HepG2 (cell line): ENCODE measurements around the gene APBB3. TPM values are rescaled to one million over a fixed set of nuclear protein-coding genes. Genes with fewer than 3 reads are reported as not detected.

Source experiments
- ATAC-seq: fragments of 200-7000 bp; cut with Tn5 transposase; 3 replicates; pipeline ENCODE4 v1.9.1; 2020; ENCODE audit warnings: mild to moderate bottlenecking, moderate library complexity
- BruUV-seq: library from RNA; stranded (reverse); fragments of 400-500 nt; replicated peaks from 2 replicates; lab custom pipeline; 2021; lab: Mats Ljungman, UMichigan
- CTCF ChIA-PET: fragments of 300-600 bp; formaldehyde crosslinking; extraction: SDS; loops from one replicate; lab custom pipeline; 2021; ENCODE audit warnings: low total read pairs, inconsistent platforms, low intra/inter-chr PET ratio; lab: Yijun Ruan, JAX
- POLR2A ChIA-PET: fragments of 350-600 bp; sonication (Branson Sonifier 250); formaldehyde crosslinking; loops from one replicate; lab custom pipeline; 2020; ENCODE audit warnings: antibody characterized with exemption, inconsistent platforms; lab: Yijun Ruan, JAX
- DNase-seq: peaks from one replicate; pipeline ENCODE4 v3.0.0-alpha.2; 2015; ENCODE audit warnings: low spot score
- FAIRE-seq: peaks from 3 replicates; lab custom pipeline; 2011; peaks lifted over from hg19 to GRCh38; lab: Jason Lieb, UNC
- H2AFZ ChIP-seq: one replicate; pipeline ENCODE4 v1.6.1; 2011; ENCODE audit warnings: low read length, inconsistent platforms
- H3K27ac ChIP-seq: fragments of 300-600 bp; 3 replicates; pipeline ENCODE4 v1.8.0; 2011; ENCODE audit warnings: mixed run types, mild to moderate bottlenecking, mixed read lengths, low read length, inconsistent platforms; ENCODE audit not compliant: insufficient read depth; ENCODE audit errors: extremely low read length
- H3K27me3 ChIP-seq, 2 experiments: fragments of 200-600 bp in 1 of 2; 2 replicates in 1 of 2; 3 replicates in 1 of 2; pipeline versions ENCODE4 v1.6.0 to v1.8.0; 2011; ENCODE audit warnings: low read length in 2 of 2, mild to moderate bottlenecking in 2 of 2, moderate library complexity in 2 of 2, inconsistent platforms in 1 of 2; ENCODE audit not compliant: insufficient read depth in 2 of 2, control insufficient read depth in 1 of 2
- H3K36me3 ChIP-seq, 2 experiments: fragments of 200-600 bp in 1 of 2; replicated peaks in 1 of 2; 2 replicates in 1 of 2; 3 replicates in 1 of 2; pipeline versions ENCODE4 v1.5.1 to v1.8.0; 2011; ENCODE audit warnings: low read length in 2 of 2, inconsistent platforms in 1 of 2; ENCODE audit not compliant: insufficient read depth in 2 of 2, control insufficient read depth in 1 of 2
- H3K4me1 ChIP-seq: 2 replicates; pipeline ENCODE4 v1.5.1; 2012; ENCODE audit warnings: low read length, inconsistent platforms; ENCODE audit not compliant: insufficient read depth
- H3K4me2 ChIP-seq: 2 replicates; pipeline ENCODE4 v1.6.0; 2011; ENCODE audit warnings: low read depth, low read length, inconsistent platforms
- H3K4me3 ChIP-seq, 3 experiments: fragments of 200-600 bp in 1 of 3; sonication (generic), shearing (Covaris generic) in 1 of 3; replicated peaks in 1 of 3; 2 replicates each; pipeline ENCODE4 v1.5.1; 2011 to 2016; ENCODE audit warnings: low read length in 3 of 3, inconsistent platforms in 2 of 3, low read depth in 2 of 3, mild to moderate bottlenecking in 2 of 3, control low read depth in 1 of 3, mixed read lengths in 1 of 3; ENCODE audit not compliant: insufficient read depth in 1 of 3
- H3K79me2 ChIP-seq: one replicate; pipeline ENCODE4 v1.6.1; 2011; ENCODE audit warnings: low read length, inconsistent platforms; ENCODE audit not compliant: insufficient read depth
- H3K9ac ChIP-seq: 2 replicates; pipeline ENCODE4 v1.6.0; 2011; ENCODE audit warnings: mild to moderate bottlenecking, low read depth, low read length, inconsistent platforms; ENCODE audit not compliant: insufficient read depth
- H3K9me3 ChIP-seq: 2 replicates; pipeline ENCODE4 v1.5.1; 2012; ENCODE audit warnings: mild to moderate bottlenecking, low read length
- H4K20me1 ChIP-seq: 2 replicates; pipeline ENCODE4 v1.6.0; 2011; ENCODE audit warnings: inconsistent platforms, mild to moderate bottlenecking, low read length, moderate library complexity; ENCODE audit not compliant: insufficient read depth
- HDAC1 ChIP-seq: sonication (generic); formaldehyde crosslinking; IDR thresholded peaks from 2 replicates; pipeline ENCODE4 v1.5.1; 2020; ENCODE audit warnings: mild to moderate bottlenecking, missing genetic modification reagents
- MBNL3 ChIP-seq: fragments of 250-450 bp; sonication (Bioruptor Pico); conservative IDR thresholded peaks from 2 replicates; pipeline ENCODE4 v1.8.0; 2022; ENCODE audit warnings: mild to moderate bottlenecking, inconsistent platforms
- RBAK ChIP-seq: sonication (generic); formaldehyde crosslinking; IDR thresholded peaks from 2 replicates; pipeline ENCODE4 v1.5.1; 2020; ENCODE audit warnings: mild to moderate bottlenecking, missing genetic modification reagents
- SALL1 ChIP-seq: sonication (generic); formaldehyde crosslinking; IDR thresholded peaks from 2 replicates; pipeline ENCODE4 v1.8.0; 2022; ENCODE audit warnings: mild to moderate bottlenecking, missing genetic modification reagents
- SKI ChIP-seq: fragments of 450-650 bp; IDR thresholded peaks from one replicate; pipeline ENCODE4 v1.6.1; 2018; ENCODE audit warnings: mild to moderate bottlenecking; ENCODE audit not compliant: partially characterized antibody
- SMYD3 ChIP-seq: sonication (generic); formaldehyde crosslinking; IDR thresholded peaks from 2 replicates; pipeline ENCODE4 v1.8.1; 2023; ENCODE audit warnings: mild to moderate bottlenecking, missing genetic modification reagents
- TEAD2 ChIP-seq: sonication (generic); formaldehyde crosslinking; IDR thresholded peaks from 2 replicates; pipeline ENCODE4 v1.9.0; 2021; ENCODE audit warnings: missing genetic modification reagents
- TEAD3 ChIP-seq: optimal IDR thresholded peaks from 2 replicates; pipeline ENCODE3; 2016; ENCODE audit warnings: borderline replicate concordance
- ZNF30 ChIP-seq: sonication (generic); formaldehyde crosslinking; IDR thresholded peaks from 2 replicates; pipeline ENCODE4 v1.5.0; 2020; ENCODE audit warnings: mild to moderate bottlenecking, missing genetic modification reagents
- ZNF7 ChIP-seq: IDR thresholded peaks from 2 replicates; pipeline ENCODE4 v1.6.1; 2016; ENCODE audit warnings: missing biosample characterization, missing genetic modification reagents
- ZNF768 ChIP-seq: sonication (generic); formaldehyde crosslinking; IDR thresholded peaks from 2 replicates; pipeline ENCODE4 v1.4.0; 2020; ENCODE audit warnings: missing genetic modification reagents
- ZNF776 ChIP-seq: sonication (generic); formaldehyde crosslinking; IDR thresholded peaks from 2 replicates; pipeline ENCODE4 v1.4.0; 2020; ENCODE audit warnings: mild to moderate bottlenecking, missing genetic modification reagents
- WGBS: methylation state at CpG from one replicate; pipeline ENCODE4 v1.1.6; 2017; ENCODE audit warnings: low lambda C conversion rate; 5-methylcytosine and 5-hydroxymethylcytosine counted together
- in situ Hi-C: cut with HindIII; loops from 2 replicates; pipeline ENCODE4 v1.10.0; 2017; ENCODE audit warnings: low pct_unique_long_range_greater_than_20kb; ENCODE audit not compliant: extremely low pct_ligation_motif_present
- intact Hi-C: fragments of 100-400 bp; cut with micrococcal nuclease; formaldehyde crosslinking; loops from one replicate; pipeline ENCODE4 v1.10.0; 2022; ENCODE audit not compliant: unreplicated experiment
- polyA plus RNA-seq, 8 experiments: library from polyadenylated mRNA; depleted of rRNA in 3 of 8; stranded (reverse) in 7 of 8; unstranded in 1 of 8; fragments of >200 nt; fragmentation: Illumina TruSeq in 4 of 8; extraction: Trizol in 4 of 8; gene quantifications; 2 replicates each; pipeline versions ENCODE4 v1.2.1 to v1.2.3, GENCODE V29; 2011 to 2016; ENCODE audit warnings: low read depth in 4 of 8, missing spikeins in 1 of 8, mixed read lengths in 1 of 8; ENCODE audit not compliant: insufficient read depth in 1 of 8
- total RNA-seq, 5 experiments: library from RNA; depleted of rRNA; stranded (reverse); fragments of >200 nt; fragmentation: Illumina TruSeq; extraction: Trizol; gene quantifications; 2 replicates each; pipeline ENCODE4 v1.2.3, GENCODE V29; 2016; ENCODE audit warnings: low read depth in 1 of 5
- TF ChIP-seq, protein P1 (sequence below): sonication (generic); formaldehyde crosslinking; IDR thresholded peaks from 2 replicates; pipeline ENCODE4 v1.8.0; 2022; ENCODE audit warnings: low read depth, missing genetic modification reagents
- TF ChIP-seq, protein P2 (sequence below): sonication (generic); formaldehyde crosslinking; conservative IDR thresholded peaks from 2 replicates; pipeline ENCODE4 v1.4.0; 2020; ENCODE audit warnings: mild to moderate bottlenecking, missing genetic modification reagents, moderate library complexity
- TF ChIP-seq, protein P3 (sequence below): sonication (generic); formaldehyde crosslinking; IDR thresholded peaks from 2 replicates; pipeline ENCODE4 v1.5.1; 2020; ENCODE audit warnings: mild to moderate bottlenecking, missing genetic modification reagents, borderline replicate concordance
- TF ChIP-seq, protein P4 (sequence below): sonication (generic); formaldehyde crosslinking; IDR thresholded peaks from 2 replicates; pipeline ENCODE4 v1.8.0; 2022; ENCODE audit warnings: missing genetic modification reagents, low read depth, mild to moderate bottlenecking, borderline replicate concordance

The APBB3 gene
- total and polyA plus RNA-seq, 2 of the 13 experiments (the other 11 are each of a cell fraction or from before 2014, with no cell fraction given) = 0.38 to 0.78 TPM

DNA sequence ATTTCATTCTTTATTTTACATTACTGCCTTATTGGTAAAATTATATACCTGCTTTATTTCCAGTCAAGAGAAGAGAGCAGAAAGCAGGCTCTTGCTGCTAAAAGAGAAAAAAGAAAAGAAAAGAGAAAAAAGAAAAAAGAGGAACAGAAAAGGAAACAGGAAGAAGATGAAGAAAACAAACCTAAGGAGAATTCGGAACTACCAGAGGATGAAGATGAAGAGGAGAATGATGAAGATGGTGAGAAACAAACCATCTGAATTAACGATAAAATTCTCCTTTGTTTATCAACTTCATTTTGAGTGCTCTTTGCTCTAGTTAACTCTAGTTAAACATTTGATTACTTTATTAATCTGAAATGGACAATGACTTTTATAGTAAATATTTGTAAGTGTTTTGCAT, 40.4 kb downstream of the APBB3 start:
- ATAC-seq (no peak), DNase-seq (no peak), FAIRE-seq (no peak)
- no peak overlapping the region for H3K4me3 ChIP-seq
- in situ Hi-C loops = no loop called here
- H3K9me3 ChIP-seq = no peaks in the 10 kb centered on the region
- intact Hi-C loops = no loop called here
- no peak overlapping the region for H3K4me2 ChIP-seq
- BruUV-seq = no TSS peak
- no peak overlapping the region for H3K9ac ChIP-seq
- no peak overlapping the region for H2AFZ ChIP-seq
- ChIA-PET POLR2A (no interaction called here), CTCF (no interaction called here)
- peaks cover 16 to 51% of the 10 kb centered on the region in 2 experiments for H3K36me3 ChIP-seq
- WGBS = 96% methylated on average over 2 of the region's 2 CpGs
- H3K79me2 ChIP-seq = no peaks in the 10 kb centered on the region
- H3K27ac ChIP-seq = no peak overlapping the region
- H4K20me1 ChIP-seq = no peaks in the 10 kb centered on the region
- H3K4me1 ChIP-seq = no peaks in the 10 kb centered on the region
- H3K27me3 ChIP-seq = no peaks in the 10 kb centered on the region
- TF ChIP-seq MBNL3 = no peak
- no peak for TF ChIP-seq SMYD3 (CRISPR knock-in tag)
- no peak for TF ChIP-seq SKI
- TF ChIP-seq ZNF30 = no peak
- TF ChIP-seq RBAK (CRISPR knock-in tag) = no peak
- no peak for TF ChIP-seq TEAD2 (CRISPR knock-in tag)
- TF ChIP-seq, protein P1, sequence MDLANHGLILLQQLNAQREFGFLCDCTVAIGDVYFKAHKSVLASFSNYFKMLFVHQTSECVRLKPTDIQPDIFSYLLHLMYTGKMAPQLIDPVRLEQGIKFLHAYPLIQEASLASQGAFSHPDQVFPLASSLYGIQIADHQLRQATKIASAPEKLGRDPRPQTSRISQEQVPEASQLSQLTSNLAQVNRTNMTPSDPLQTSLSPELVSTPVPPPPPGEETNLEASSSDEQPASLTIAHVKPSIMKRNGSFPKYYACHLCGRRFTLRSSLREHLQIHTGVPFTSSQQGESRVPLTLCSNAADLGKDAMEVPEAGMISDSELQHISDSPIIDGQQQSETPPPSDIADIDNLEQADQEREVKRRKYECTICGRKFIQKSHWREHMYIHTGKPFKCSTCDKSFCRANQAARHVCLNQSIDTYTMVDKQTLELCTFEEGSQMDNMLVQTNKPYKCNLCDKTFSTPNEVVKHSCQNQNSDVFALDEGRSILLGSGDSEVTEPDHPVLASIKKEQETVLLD (CRISPR knock-in tag) = no peak
- TF ChIP-seq, protein P2, sequence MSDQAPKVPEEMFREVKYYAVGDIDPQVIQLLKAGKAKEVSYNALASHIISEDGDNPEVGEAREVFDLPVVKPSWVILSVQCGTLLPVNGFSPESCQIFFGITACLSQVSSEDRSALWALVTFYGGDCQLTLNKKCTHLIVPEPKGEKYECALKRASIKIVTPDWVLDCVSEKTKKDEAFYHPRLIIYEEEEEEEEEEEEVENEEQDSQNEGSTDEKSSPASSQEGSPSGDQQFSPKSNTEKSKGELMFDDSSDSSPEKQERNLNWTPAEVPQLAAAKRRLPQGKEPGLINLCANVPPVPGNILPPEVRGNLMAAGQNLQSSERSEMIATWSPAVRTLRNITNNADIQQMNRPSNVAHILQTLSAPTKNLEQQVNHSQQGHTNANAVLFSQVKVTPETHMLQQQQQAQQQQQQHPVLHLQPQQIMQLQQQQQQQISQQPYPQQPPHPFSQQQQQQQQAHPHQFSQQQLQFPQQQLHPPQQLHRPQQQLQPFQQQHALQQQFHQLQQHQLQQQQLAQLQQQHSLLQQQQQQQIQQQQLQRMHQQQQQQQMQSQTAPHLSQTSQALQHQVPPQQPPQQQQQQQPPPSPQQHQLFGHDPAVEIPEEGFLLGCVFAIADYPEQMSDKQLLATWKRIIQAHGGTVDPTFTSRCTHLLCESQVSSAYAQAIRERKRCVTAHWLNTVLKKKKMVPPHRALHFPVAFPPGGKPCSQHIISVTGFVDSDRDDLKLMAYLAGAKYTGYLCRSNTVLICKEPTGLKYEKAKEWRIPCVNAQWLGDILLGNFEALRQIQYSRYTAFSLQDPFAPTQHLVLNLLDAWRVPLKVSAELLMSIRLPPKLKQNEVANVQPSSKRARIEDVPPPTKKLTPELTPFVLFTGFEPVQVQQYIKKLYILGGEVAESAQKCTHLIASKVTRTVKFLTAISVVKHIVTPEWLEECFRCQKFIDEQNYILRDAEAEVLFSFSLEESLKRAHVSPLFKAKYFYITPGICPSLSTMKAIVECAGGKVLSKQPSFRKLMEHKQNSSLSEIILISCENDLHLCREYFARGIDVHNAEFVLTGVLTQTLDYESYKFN = no peak
- TF ChIP-seq SALL1 (CRISPR knock-in tag) = no peak
- no peak for TF ChIP-seq ZNF776 (CRISPR knock-in tag)
- TF ChIP-seq ZNF7 (CRISPR knock-in tag) = no peak
- TF ChIP-seq, protein P3, sequence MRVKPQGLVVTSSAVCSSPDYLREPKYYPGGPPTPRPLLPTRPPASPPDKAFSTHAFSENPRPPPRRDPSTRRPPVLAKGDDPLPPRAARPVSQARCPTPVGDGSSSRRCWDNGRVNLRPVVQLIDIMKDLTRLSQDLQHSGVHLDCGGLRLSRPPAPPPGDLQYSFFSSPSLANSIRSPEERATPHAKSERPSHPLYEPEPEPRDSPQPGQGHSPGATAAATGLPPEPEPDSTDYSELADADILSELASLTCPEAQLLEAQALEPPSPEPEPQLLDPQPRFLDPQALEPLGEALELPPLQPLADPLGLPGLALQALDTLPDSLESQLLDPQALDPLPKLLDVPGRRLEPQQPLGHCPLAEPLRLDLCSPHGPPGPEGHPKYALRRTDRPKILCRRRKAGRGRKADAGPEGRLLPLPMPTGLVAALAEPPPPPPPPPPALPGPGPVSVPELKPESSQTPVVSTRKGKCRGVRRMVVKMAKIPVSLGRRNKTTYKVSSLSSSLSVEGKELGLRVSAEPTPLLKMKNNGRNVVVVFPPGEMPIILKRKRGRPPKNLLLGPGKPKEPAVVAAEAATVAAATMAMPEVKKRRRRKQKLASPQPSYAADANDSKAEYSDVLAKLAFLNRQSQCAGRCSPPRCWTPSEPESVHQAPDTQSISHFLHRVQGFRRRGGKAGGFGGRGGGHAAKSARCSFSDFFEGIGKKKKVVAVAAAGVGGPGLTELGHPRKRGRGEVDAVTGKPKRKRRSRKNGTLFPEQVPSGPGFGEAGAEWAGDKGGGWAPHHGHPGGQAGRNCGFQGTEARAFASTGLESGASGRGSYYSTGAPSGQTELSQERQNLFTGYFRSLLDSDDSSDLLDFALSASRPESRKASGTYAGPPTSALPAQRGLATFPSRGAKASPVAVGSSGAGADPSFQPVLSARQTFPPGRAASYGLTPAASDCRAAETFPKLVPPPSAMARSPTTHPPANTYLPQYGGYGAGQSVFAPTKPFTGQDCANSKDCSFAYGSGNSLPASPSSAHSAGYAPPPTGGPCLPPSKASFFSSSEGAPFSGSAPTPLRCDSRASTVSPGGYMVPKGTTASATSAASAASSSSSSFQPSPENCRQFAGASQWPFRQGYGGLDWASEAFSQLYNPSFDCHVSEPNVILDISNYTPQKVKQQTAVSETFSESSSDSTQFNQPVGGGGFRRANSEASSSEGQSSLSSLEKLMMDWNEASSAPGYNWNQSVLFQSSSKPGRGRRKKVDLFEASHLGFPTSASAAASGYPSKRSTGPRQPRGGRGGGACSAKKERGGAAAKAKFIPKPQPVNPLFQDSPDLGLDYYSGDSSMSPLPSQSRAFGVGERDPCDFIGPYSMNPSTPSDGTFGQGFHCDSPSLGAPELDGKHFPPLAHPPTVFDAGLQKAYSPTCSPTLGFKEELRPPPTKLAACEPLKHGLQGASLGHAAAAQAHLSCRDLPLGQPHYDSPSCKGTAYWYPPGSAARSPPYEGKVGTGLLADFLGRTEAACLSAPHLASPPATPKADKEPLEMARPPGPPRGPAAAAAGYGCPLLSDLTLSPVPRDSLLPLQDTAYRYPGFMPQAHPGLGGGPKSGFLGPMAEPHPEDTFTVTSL (CRISPR knock-in tag) = no peak
- TF ChIP-seq, protein P4, sequence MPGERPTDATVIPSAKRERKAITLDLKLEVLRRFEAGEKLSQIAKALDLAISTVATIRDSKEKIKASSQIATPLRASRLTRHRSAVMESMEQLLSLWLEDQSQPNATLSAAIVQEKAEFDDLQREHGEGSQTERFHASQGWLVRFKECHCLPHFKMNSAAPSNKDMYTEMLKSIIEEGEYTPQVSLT = no peak
- no peak for TF ChIP-seq TEAD3 (CRISPR knock-in tag)
- no peak for TF ChIP-seq ZNF768 (CRISPR knock-in tag)
- no peak for TF ChIP-seq HDAC1
